HG03097 (cell line): Measurements from ENCODE around the gene UQCC2.

Experiments
- ATAC-seq: cut with Tn5 transposase; IDR thresholded peaks from one replicate; pipeline ENCODE4 v1.9.1; 2021; ENCODE audit not compliant: unreplicated experiment, low FRiP score

The UQCC2 gene

DNA sequence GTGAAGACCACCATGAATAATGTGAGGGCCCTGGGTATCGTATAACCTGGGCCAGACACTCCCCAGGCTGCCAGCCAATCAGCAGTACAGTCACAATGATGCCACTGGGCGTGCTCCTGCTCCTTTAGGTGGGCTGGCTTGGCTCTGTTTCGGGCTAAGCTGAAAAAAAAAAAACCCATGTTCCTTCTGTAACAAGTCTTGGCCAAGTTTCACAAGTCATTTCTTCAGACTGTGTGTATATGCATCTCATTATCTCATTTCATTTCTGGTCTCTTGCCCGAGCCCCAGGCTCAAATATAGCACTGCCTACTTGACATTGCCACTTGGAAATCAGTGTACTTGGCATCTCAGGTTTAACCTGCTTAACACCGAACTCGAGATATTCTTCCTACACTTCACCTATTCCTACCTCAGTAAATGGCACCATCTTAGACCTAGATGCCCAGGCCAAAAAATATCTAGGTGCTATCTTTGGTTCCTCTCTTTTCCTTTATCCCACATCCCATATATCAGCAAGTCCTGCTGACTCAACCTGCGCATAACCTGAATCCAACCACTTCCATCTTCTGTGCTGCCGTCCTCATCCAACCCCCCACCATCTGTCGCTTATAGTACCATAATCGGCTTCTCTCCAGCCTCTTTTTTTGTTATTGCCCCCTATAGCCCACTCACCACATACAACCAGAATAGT, 1.8 kb downstream of the UQCC2 start:
- ATAC-seq: no peak

DNA sequence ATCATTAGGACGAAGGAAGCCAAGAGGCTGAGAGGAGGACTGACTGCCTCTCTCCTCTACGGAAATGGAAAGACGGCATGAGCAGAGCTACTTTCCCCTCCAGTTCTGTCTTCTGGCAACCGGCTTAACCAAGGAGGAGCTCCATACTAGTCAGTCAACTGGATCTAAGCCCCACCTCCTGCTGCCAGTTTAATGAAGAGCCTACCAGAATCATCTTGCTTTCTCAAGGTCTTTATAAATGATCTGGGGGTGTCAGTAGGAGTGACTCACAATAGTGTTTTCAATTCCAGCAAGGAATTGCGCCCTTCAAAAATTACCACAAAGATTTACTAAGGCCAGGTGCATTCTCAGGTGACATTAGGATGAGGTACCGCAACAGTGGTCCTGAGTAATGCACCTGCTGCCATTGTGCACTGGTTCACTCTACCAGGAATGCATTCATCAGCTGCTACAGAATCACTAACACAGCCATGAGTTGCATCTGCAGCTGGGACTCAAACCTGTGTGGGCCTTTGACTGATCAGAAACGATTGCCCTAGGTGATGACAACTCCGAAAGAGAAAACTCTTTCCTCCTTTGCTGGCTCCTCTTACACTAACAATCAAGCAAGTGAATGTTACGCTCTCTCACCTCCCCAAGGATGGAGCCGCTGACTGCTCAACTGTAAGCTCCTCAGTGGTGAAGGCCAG, 2.8 kb downstream of the UQCC2 start:
- no peak for ATAC-seq

DNA sequence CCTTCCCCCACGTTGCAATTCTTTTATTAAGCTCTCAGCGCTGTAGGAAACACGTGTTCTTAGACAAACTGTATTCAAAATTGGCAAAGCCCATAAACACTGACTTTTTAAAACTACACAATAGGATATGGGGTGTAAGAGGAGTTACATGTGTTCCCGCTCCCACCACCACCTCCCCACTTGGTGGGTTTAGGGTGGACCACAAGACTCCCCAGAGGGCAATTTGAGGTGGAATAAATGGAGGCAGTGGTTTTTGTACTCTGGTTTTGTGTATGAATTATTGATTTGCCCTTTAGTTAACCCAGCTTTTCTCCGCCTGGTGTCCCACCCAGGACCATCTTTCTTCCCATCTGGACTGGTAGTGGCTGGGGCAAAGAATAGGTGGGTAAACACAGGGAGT, 3.7 kb downstream of the UQCC2 start:
- ATAC-seq: no peak

DNA sequence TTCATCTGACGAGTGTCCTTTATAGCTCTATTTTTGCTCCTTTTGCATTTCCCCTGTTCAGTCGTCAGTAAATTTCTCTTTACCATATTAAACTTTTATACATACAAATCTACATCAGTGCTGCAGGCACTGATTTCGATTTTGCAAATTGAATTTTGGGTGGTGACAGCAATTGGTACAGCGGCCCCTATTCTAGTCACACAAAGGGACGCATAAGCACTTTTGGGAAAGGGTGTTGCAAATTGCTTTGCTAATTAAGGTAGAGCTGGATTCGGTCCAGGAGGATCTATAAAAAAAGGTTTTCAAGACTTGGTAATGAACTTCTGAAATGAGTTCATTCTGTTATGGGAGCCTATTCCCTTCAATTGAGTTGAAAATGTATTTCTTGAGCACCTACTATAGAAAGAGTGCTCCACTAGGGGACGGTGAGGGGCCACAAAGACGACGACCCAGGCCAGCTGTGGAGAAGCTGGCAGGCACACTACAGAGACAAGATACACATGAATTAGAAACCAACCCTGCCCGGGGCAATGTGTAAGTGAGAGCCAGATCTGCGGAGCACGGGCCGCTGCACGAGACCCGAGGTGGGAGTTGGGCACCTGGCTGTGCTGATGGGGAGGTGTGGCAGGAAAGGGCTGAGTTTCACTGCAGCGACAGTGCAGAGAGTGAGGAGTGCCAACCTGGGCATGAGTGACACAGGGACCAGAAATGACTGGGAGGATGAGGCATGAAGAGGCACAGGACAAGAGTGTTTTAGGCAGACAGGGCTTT, 5.4 kb downstream of the UQCC2 start:
- no peak for ATAC-seq

DNA sequence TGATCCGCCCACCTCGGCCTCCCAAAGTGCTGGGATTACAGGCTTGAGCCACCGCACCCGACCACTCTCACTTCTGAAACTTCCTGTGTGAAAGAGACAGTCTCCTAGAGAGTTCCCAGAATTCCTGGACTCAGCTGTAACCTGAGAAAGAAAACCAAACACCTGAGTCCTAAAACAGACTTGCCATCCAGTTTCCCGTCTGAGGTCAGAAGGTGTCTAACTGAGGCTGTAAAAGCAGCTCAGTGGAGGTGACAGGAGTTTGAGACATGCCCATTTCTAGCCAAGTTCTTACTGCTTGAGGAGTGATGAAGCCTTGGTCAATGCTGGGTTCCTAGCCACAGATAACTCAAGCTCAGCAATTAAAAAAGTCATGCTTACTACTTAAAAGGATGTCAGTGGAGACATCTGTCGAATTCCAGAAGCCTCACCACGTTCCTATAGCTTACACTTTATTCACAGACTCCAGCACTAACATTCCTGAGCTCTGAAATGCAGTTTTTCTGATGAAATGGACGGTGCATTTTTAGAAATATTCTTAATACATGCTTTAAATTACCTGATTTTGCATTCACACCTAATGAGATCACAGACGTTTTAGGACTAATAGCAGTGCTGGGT, 6.1 kb downstream of the UQCC2 start:
- ATAC-seq: no peak

DNA sequence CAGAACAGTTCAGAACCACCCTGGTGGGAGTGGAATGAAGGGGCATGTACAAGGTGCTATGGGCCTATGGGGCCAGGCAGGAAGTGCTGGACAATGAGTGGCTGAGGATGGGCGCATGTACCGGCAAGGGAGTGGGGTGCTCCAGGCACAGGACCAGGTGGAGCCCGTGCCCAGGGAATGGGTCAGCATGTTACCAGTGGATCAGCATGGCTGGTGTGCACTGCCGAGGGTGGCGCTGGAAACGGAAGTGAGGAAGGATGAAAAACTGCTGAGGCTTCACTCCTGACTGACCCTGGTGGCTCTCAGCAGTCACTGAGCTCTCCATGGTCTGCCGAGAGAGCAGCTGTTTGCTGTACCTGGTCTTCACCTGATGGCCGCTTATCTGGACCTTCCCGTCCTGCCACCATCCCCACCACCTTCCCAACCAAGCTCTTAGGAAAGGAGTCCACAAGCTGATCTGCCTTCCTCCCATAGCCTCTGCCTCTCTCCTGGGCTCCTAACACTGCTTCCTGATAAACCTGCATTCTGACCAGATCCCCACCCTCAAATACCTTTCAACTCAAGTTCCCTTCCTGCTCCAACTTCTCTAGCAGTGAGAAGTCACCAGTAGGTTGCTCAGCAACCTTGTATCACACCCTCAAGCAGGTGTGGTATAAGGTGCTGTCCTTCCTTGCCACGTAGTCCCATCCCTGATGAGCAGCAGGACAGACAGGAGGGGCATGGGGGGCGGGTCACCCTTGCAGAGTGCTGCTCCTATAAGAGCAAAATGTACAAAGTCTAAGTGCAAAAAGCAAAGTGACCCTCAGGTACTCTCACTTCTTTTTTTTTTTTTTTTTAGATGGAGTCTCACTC, 7.1 kb downstream of the UQCC2 start:
- ATAC-seq: no peak

DNA sequence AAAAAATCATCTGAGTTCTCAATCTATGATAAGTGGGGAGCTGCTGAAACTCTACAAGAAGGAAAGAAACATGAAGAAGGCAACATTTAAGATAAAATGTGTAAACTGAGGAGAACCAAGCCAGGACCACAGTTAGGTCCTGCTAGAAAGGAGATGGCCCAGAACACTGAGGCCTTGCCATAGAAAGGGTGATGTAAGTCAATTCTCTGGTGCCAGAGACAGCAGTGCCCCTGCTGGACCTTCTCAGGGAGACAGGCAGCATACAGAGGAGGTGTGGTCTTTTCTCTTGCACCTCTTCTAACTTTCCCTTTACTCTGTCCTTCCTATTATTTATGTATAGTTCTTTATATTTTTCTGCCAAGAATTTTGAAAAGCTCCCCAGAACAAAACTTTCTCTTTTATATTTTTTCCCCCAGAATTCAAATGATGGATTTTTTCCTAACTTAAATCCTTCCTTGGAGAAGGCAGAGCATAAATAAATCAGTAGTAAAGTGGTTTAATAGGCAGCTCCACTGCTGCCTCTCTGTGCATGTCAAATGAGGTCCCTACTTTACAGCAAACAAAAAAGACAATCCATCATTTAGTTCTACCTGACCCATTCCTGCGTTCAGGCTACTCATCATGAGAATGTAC, 9.0 kb downstream of the UQCC2 start:
- no peak for ATAC-seq

DNA sequence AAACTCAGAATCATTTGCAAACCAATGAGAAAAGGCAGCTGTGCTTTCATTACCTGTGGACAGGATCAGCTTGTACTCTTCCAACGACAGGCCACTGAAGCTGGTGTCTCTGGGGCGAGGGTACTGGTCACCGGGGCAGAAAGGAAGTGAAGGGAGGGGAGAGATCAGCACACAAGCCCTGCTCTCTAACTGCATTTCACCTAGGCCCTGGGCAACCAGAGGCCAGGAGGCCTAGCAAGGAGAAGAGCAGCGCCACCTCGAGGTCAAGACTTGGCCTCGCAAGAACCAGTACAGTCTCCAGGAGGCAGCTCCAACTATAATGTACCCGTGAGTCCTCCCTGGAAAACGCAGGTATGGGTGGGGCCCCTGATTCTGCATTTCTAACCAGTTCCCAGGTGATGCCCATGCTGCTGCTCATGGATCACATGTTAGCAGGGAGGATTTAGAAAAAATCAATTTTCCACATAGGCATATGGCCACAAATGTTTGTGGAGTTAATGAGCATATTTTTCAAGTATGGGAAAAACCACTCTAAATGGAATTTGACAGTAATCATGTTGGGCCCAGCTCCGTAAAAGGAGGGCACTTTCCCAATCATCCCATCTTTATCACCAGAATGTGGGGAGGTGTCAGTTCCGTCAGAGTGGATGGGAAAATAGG, 11.0 kb downstream of the UQCC2 start:
- ATAC-seq: no peak

DNA sequence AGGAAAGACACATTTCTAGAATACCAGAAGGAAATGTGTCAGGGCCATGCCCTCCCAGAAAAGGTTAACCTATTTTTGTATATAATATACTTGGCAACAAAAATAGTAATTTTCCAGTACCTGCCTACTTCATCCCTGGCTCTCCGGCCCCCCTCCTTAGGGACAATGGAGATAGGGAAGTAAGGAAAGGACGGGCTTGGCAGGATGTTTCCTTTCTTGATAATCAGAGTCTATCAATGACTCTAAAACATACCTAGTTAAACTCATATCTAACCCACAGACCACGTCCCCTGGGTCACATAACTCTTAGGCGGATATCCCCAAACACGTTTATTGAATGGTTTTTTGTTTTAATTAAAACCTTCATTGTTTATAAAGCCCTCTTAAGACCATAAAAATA, 11.8 kb downstream of the UQCC2 start:
- no peak for ATAC-seq

DNA sequence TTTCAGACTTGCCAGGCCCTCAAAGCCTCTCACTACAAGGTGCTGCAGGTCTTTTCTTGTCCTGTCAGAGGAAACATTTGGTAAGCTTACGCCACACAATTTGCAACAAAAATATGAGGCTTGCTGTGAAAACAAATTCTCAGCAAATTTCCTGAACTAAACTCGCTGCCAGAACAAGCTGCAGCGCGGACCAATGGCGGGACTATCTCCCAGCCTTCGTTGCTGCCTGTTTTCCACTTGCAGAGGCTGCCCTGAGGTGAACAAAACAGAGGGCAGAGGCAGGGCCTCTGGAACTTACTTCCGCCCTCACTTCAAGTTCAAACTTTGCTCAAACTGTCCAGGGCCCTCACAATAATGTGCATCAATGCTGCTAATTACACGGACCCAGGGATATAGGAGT, 12.4 kb downstream of the UQCC2 start:
- ATAC-seq: no peak

DNA sequence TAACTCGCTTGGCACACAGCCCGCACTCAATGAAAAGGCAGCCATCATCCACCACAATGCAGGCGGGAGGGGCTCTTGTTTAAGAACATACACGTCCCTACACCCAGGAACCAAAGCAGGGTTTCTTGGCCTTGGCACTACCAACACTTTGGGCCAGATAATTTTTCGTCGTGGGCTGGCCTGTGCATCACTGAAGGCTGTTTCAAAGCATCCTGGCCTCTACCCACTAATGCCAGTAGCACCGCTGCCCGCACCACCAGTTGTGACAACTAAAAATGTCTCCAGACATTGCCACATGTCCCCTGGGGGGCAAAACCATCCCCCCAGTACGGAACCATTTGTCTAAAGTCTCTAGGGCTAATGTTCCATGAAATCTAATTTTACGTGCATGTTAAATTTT, 13.0 kb downstream of the UQCC2 start:
- no peak for ATAC-seq

DNA sequence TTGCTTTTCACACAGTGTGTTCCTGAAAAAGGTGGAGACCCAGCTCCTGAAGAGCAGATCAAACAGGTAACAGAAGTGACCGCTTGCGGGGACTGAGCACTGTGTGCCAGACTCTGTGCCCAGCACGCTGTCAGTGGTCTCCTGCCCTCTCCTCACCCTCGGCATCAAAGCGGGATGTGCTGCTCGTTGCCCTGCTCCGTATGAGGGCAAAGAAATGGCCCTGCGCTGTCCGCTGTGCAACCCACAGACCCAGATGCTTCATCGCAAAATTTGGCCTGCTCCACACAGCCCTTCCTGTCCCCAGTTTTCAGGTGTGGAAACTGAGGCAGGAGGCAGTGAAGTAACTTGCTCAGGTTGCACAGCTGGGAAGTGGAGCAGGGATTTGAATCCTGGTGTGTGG, 13.7 kb downstream of the UQCC2 start:
- ATAC-seq: no peak

DNA sequence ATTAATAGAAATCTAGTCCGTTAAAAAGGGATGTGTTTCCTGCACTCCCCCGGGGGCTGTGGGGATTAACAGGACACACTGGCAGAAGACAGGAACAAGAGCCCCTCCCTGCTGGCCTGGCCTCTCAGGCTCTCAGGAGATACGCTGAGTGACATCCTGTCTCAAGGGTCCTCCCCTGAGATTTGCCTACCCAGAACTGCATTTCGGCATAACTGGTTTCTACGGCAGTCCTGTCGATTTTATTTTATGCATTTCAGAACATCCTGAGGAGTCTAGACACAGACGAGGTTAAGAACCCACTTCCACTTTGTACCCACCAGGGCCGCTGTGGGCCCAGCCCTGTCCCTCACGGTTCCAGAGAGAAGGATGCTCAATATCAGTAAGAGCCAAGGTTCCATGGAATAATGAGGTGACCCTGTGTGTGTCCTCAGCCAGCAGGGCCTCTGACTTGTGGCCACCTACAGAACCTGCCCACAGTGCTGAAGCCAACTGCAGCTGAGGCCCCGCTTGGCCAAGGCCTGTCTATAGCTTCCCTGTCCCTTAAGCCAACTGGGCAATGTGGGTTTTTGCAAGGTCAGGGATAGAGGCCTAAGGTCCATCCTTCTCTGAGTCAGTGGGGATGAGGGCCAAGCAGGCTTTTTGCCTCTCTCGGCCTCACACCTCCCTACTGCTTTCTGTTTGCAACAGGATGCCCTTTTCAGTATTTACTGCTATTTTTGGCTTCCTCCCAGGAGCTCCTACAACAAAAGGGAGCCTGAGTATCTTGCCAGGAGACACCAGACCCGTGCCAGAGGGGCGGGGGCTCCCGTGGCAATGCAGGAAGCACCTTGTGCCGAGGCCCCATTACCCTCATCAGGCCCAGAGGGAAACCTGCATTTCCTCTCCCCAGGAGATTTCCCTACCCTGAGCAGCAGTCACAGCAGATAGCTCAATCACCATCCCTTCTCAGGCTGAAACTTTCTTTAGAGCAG, 14.7 kb downstream of the UQCC2 start:
- ATAC-seq: no peak

DNA sequence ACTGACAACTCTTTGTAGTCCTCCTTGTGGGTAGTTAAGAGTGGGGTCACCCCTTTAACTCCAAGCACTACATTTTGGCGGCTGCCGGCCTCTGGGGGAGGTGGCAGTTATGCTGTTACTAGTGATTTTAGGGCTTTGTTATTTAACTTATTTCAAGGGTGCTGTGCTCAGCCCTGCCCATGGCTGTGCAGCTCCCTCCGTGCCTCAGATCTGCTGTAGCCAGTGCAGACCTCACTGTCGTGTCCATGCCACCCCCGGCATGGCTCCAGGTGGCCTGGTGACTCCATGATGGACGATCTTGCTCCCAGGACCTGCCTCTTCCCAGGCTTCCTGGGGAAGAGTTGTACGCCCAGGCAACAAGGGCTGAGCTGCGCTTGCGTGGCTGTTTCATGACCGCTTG, 15.4 kb downstream of the UQCC2 start:
- no peak for ATAC-seq

DNA sequence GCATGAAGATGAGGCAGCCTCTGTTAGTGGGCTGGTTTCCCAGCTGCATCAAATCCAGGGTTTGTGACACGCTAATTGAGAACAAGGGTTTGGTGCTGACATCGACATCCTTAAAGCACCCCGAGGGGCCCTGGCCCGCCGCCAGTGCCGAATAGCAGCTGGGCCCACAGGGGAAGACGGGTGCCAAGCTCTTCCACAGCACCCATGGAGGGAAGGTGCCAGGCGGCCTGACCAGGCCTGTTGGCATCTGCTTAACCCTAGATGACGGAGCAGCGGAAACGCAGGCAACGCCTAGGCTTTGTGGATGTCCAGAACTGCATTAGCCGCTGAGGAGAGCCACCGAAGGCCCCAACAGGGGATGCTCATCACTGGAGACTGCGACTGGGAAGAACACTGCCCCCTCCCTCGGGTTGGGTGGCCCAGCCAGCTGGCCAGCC, 16.0 kb downstream of the UQCC2 start:
- ATAC-seq: no peak

DNA sequence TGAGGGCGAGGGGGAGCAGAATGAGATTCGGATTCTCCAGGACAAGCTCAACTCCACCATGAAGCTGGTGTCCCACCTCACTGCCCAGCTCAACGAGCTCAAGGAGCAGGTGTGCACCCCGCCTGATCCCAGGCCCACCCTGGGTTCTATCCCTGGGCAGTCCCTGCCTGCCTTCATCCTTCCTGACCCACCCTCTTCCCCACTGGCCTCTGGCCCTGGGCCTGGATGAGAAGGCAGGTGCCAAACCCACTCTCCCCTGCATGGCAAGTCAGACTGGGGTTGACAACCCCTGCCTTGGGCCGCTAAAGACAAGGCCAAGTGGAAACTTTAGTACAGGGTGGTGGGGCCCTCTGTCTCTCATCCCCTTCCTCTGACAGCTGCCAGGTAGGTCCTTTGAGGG, 16.5 kb downstream of the UQCC2 start:
- no peak for ATAC-seq

DNA sequence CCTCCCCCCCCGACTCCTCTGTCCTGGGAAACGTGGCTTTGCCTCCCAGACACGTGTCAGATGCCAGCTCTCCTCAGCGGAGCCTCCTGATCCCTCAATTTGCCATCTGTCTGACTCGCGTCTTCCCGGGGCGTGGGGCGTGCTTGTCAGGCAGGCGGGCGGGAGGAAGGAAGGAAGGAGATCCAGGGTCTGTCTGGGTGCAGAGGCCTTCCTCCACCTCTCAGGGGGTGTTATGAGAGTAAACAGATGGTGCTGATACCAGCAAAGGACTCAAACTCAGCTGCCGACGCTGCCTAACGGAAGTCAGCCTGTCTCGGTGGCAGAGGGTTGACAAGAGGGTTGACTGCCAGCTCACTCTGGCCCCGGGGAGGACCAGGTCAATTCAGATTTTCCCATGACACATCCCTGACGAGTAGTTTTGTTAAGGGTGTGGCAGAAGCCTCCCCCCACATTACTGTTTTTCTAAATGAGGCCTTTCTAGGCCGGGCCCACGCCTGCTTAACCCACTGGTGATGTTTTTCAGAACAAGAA, 17.0 kb downstream of the UQCC2 start:
- no peak for ATAC-seq
